Stimulated activated CD4-positive, alpha-beta T cell treated with anti-CD3 and anti-CD28 coated beads, TNF-alpha, amount 100 ng/mL, for 4 hours (primary cell): ENCODE data around the gene SDC1.
"Not testable (repeated sequence)": the region's sequence is repeated elsewhere in the genome, so short reads cannot be mapped to it uniquely, and the experiment has no call there.

Experiments used
- DNase-seq, 3 experiments: peaks; one replicate each; pipeline ENCODE4 v3.0.0-alpha.2; 2020; ENCODE audit warnings: low read depth in 3 of 3

The SDC1 gene

DNA sequence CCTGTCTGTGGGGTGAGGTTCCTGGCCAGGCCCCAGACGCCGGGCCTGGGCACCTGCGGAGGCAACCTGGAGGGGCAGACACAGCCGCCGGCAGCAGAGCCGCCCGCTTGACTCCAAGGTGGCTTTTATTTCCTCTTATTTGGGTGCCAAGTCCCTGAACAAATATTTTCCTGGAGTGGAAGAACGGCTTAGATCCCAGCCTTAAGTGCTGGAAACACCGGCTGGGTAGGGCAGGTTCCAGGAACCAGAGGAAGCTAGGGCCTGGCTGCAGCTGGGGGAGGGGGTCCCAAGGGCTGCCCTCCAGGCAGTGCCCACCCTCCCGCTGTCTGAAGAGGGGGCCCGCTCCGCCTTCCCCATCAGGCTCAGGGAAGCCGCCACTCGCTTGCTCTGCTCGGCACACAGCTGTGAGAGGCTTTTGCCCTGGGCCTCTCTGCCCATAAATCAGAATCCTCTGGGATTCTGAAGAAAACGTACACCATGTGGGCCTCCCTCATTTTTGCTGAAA lies 28.2 kb downstream of the SDC1 start:
- no peak for DNase-seq

DNA sequence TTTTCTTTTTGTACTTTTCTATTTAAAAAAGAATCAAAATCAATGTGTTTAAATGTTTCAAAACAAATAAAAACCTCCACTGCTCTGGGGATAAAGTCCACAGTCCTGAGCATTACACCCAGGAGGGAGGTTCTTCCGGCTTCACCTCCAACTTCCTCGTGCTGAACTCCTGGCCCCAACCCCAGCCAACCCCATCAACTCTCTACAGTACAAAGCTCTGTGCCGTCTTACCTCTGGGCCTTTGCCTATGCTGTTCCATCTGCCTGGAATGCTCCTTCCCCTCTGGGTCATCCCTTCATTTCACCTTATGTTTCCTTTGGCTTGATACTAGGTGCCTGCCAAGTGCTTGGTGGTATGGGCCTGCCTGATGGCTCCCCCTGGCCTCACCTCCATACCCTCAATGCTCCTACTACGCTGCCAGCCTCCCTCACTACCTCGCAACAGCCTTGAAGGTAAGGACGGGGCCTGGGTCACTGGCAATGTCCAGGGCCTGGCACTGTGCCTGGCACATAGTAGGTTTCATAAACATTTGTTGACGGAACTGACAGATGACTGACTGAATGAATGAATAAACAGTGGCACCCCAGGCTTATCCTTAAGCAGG lies 28.8 kb downstream of the SDC1 start:
- no peak for DNase-seq

DNA sequence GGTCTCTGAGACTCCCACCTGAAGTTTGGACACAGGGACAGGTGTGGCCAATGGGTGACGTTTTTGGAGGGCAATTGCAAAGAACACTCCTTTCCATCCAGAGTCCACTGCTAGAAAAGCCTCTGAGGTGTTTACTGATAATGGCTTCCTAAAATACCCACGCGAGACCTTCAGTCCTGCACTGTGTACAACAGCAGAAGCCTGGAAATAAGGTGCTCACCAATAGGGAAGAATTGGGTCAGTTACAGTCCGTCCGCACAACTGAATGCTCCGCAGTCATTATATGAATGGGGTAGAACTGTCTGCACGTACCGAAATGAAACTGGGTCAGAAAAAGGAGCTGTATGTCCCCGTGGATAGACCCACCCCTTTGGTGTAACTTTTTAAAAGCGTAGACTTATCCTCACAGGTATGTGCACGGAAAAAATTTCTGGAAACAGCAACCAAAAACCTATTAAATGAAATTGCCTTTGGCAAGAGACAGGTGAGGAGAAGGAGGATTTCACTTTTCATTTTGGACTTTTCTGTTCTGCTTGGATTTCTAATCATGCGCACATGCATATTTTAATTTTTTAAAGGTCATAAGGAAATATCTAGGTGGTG lies 29.4 kb downstream of the SDC1 start:
- no peak for DNase-seq

DNA sequence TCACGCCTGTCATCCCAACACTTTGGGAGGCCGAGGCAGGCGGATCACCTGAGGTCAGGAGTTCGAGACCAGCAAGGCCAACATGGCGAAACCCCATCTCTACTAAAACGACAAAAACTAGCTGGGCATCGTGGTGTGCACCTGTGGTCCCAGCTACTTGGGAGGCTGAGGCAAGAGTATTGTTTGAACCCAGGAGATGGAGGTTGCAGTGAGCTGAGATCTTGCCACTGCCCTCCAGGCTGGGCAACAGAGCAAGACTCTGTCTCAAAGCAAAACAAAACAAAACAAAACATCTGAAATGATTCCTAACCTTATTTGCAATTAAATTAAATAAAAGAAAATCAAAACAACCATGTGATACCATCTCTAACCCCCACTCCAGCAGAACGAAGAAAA lies 29.9 kb downstream of the SDC1 start:
- not testable (repeated sequence) for DNase-seq

DNA sequence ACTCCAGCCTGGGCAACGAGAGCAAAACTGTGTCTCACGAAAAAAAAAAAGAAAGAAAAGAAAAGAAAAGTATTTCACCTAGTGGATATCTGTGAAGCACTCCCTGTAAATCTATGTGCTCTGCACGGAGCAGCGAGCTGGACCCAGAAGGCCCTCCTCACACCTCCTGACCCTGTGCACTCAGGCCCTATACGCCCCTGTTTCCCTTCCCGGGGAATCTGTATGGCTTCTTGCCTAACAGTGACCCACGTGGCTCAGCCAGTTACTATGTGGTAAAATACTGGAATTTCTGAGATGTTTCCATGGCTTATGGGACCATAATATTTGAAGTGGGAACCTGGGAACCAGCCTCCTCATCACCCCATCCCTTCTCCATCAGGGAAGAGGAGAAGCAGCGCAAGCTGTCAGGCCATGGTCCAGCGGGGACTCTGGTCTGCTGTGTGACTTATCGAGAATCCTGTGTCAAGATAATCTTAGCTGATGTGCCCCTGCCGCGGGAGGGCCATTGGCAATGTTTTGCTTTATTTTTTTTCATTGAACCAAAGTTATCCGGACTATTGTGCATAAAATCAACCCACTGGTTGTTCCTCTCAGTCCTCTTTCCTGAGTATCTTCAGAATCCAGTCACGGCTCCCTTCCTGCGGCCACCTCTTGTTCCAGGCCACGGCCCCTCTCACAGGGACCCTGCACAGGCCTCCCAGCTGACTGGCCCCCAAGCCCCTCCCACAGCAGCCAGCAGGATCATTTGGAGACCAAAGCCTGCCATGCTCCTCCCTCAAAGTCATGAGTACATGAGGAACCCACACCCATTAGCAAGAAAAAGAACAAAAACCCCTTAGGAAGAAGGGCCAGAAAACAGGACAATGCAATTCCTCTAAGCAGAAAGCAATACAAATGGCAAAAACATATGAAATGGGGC lies 30.6 kb downstream of the SDC1 start:
- no peak for DNase-seq

DNA sequence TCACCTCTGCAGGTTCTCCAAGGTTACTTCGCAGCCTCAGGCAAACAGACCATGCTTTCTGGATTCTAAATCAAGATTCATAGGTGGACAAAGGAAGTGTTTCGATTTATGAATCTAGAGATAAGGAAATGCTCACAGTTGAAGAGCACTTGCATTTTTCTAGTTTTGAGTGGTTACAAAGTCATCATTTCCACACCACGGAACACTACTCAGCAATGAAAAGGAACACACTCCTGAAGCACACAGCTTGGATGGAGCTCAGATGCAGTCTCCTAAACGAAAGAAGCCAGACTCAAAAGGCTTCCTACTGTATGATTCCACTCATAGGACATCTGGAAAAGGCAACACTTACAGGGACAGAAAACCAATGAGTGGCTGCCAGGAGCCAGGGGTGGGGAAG lies 31.7 kb downstream of the SDC1 start:
- DNase-seq, result no peak

DNA sequence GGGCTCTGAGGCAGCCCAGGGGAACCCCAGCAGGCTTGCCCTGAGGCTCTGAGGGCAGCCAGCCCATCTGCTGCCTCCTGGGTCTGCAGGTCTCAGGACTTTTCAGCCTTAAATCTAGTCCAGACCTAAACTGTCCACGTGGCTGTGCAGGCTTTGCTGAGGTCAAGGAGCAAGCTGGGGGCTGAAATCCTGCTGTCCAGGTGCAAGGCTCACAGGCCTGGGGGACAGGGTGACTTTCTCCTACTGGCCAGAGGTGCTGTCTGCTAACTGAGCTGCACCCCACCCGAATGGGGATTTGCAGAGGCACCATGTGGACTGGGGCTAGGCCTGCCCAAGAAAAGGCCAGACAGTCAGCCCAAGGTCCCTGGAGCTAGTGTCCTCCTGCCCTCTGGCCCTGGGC lies 32.1 kb downstream of the SDC1 start:
- no peak for DNase-seq

DNA sequence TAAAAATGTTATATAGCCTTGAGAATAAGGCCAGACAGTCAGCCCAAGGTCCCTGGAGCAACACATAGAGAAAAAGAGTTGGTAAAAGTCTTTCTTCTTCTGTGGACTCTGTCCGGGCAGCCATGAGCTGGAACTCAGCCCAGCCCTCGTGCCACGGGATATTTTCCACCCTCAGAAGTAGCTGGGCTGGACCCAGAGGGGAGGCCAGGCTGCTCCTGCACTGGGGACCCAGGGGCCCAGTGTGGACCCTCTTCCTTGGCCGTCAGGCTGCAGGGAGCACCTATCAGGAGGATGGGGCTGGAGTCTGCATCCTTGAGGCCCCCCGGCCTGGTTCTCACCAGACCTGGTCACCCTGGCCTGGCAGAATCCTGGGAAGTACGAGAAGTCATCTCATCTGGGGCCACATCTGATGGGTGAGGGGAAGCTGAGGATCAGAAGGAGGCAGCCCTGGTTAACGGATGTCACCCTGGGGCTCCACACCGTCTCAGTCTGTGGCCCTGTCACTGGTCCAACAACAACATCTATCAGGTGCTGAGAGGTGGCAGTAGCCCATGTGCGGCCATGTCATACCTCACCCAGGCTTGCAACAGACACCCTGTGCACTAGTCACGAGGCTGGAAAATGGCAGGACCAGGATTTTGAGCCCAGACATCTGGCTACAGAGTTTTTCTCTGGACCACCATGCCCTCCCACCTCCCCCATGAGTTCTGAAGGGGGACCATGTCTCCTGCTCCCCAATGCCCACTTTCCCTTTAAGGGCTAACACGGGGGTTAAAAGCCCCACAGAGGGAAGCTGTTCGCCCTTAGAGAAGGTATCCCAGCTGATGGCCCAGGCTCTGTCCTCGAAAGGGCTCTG lies 33.0 kb downstream of the SDC1 start:
- DNase-seq, result no peak

DNA sequence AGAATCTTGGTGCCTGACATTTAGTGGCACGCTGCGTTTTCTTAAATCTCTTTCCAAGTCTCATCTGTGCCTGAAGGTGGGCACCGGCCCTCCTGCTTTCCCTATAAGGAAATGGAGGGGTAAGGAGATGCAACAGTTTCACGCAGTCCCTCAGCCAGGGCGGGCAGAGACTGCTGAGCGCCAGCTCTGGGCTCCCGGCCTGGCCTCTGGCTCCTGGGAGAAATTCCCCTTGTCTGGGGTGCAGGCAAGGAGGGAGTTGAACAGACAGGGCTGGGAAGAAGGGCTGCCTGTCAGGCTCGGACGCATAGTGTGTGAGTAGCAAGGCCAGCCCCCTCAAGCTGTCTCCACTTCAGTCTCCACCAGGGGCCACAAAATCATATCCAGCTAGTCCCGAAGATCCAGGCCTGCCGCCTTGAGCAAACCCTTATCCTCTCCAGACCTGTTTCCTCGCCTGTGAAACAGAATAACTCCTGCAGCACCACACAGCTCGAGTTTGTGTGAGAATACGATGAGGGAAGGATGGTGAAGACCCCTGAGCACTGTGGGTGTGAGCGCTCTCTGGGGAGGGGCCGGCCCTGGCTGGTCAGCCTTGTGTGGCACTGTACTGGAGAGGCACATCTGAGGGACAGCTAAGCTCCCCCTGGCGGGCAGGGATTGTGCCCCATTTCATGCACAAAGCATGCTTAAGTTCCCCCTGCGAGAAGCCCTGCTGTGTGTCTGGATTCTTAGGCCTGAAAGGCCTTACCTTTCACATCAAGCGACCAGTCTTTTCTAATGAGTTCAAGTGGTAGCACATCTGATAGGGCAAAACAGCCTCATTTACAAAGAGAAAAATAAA lies 33.8 kb downstream of the SDC1 start:
- no peak for DNase-seq

DNA sequence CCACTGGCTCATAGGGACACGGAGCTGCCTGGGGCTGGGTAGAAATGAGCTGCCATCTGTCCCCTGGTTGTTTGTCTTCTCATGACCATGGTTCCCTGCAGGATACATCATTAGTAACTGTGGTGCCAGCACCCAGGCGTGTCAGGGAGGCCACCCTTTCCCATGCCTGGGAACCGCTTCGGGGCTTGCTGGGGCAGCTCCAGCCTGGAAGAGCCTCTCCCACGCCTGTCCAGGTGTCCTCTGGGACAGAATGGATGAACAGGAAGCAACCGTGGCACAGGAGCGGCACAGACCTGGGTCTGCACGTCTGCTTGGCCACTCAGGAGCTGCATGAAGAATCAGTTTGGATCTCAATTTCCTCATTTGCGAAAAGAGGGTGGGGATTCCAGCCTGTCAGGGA lies 34.8 kb downstream of the SDC1 start:
- no peak for DNase-seq

DNA sequence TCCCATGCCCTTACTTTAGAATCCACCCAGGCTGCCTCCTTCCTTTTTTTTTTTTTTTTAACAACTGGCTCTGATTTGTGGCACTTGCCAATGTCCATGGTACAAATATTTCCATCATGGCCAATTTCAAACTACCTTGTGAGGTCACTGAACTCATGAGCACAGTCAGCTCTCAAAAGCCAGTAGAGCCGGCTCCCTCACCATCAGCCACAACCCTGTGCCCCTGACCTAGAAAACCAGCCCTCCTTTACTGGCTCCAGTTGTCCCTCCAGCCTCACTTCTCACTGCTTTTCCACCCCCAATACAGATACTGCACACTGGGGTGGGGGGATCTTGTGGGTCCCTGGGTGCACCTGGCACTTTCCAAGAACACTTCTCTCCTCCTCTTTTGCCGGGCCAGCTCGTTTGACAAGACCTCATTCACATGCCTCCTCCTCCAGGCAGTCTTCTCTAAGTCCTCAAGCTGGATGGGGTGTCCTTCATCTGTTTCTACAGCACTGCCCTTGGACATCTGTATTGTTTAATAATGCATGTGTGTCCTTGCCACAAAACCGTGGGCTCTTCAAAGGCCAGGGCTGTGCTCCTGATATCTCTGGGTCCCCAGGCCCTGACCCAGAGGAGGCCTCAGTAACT lies 35.5 kb downstream of the SDC1 start:
- no peak for DNase-seq

DNA sequence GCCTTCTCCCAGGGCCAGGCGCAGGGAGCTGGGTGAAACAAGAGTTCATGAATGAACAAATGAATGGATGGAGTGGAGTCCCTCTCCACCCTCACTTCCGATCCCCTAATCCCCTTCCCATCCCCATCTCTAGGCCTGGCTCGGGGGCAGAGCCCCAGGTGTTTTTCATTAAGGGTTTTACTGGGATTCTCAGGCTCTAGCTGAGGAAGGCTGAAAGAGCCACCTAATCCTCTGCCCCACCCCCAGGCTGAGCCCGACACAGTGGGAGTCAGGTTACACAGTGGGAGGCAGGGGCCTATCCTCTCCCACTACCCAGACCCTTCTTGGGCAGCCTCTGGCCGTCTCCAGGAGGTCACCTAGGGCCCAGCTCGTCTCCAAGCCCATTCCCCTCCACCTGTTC lies 36.1 kb downstream of the SDC1 start:
- no peak for DNase-seq

DNA sequence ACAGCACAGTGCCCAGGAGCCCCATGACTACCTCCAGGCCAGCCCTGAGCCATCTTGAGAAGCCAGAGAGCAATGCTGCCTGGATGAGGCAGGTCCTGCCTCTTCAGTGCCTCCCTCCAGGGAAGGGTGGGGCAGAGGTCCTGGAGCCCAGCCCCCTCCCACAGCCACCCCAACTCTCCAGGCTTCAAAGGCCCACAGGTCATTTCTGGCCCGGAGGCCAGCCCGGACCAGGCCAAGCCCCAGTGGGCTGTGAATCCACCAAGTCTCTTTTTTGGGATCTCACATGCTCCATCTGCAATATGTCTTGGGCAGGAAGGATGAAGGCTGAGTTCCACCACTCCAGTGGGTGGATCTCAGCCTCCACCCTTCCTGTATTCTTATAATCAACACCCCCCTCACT lies 36.7 kb downstream of the SDC1 start:
- DNase-seq, result no peak

DNA sequence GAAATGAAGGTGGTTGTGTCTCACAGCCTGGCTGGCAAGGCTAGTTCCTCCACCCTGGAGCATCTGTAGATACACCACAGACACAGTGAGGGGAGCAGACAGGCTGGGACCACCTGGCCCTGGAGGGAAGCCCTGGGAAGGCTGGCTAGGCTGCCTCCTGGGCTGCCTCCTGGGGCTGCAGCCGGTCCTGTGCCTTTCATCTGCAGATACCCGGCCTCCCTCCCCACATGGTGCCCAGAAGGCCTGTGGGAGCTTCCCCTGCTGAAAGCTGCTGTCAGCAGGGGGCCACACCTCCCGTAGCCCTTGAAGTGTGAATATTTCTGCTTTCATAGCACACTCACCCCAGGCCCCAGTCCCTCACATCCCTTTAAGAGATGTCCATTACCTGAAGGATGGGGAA lies 37.6 kb downstream of the SDC1 start:
- no peak for DNase-seq

DNA sequence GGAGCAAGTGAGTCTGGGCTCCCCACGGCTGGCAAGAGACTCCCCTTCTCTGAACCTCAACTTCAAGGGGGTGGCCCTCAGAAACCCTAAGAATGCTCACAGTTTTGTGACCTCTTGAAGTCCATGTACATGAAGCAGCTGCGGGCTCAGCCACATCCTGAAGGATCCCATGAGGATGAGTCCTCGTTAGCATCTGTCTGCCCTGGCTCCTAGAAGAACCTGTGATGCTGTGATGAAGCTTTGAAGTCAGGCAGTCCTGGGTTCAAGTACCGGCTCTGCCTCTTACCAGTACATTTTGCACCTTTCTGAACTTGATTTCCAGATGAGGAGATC lies 38.1 kb downstream of the SDC1 start:
- no peak for DNase-seq

DNA sequence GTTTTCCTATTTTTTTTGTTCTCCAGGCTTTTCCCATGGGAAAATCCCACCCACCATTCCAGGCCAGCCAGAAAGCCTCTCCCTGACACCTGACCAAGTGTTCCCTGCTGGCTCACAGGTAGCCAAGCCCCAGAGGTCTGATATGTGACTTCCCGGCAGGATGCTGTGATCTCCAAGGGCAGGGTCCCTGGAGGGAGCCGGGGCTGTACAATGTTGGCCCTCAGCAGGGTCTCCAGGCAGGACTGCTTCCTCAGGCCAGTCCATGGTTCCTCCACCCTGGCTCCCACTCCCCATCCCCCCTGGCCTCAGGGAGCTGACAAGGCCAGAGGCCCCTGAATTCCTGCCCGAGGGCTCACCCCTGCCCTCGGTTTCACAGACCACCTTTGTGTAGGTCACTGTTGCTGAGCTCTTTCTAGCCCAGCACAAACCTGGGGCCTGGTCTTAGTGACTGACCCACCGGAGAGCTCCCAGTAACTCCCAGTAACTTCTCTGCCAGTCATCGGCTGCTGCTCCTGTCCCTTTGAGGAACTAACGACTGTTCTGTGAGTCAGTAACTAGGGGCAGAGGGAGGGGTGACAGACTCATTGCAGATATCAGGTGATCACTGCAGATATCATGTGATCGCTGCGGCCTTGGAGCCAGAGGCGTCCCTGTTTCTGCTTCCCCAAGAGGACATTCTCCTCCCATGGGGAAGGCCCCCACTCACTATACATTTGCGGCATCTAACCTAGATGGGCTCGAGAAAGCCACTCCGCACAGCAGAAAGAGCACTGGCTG lies 38.7 kb downstream of the SDC1 start:
- no peak for DNase-seq

DNA sequence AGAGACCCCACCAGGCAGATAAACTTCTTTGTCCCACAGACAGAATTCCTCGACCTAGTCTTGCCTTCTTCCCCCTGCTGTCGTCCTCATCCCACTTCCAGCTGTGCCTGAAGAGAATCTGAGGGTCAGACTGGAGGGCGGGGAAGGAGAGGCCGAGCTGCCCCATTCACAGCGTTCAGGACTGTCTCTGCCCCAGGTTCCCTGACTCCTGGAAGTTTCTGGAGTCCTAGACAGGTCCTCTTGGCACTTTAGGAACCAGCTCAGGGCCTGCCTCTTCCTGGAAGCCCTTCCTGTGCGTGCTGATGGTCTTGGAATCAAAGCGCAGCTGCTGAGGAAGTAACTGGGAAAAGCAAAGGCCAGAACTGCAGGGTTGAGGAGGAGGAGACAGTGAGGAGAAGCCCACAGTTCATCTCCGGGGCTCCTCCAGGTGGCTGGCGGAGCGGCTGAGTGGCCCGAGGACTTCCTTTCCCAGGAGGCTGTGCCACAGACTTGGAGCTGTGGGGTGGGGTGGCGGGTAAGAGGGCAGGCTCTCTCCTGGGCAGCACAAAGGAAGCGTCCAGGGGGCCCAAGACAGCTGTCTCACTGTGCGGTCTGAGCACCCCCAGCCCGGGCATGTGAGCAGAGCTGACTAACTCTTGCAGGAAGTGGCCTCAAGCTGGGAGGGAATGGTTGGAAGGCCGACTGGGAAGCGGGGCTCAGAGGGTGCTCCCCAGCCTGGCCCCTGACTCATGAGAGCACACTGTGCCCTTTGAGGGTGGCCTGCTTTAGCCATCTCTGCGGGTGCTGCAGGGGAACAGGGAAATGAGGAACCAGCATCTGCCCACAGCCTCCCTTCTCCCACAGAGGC lies 39.5 kb downstream of the SDC1 start:
- no peak for DNase-seq

DNA sequence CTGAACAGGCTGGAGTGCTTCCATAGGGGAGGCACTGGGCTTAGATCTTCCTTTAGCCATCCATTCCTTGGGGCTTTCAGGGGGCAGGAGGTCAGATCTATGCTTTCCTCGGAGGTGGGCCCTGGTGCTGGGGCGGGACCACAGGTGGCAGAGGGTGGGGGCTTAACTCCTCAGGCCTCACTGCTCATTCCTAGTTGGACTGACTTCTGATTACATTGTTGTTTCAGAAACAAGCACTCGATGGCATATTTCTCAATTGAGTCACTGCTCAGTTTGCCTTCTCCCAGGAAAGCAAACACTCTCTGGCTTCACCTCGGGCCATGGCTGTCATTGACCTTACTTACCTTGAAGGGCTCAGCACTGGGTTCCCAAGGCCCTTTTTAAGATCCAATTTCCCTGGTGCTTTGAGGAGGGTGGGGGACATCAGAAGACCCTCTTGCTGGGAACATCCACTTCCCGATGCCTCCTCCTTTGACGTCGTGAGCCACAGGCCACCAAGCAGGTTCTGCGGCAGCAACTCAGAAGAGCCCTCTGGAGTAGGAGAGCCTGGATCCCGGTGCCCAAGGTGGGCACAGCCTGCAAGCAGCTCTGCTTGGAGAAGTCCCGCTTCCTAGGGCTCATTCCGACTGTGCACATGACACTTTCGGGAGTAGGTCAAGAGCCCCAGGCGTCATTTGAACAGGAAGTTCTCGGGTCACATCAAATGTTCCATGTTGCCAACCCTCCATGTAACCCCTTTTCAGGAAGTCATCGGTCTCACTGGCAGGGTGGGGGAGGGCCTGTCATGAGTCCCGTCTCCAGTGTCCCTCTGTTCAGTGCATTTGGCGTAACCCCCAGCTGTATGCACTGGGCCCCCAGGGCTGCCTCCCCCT lies 40.6 kb downstream of the SDC1 start:
- no peak for DNase-seq
